Esophagus muscularis mucosa (tissue), 4 donors: ENCODE data around the gene TF.

ENCODE experiments used
- EP300 ChIP-seq: sonication (generic); formaldehyde crosslinking; IDR thresholded peaks from one replicate; pipeline ENCODE4 v1.6.1; 2017; ENCODE audit warnings: antibody characterized with exemption
- POLR2A ChIP-seq: fragments of 450-650 bp; IDR thresholded peaks from one replicate; pipeline ENCODE4 v1.6.1; 2017; ENCODE audit warnings: antibody characterized with exemption, moderate library complexity, mild to moderate bottlenecking, low read depth
- POLR2AphosphoS5 ChIP-seq, 2 donors: sonication (generic); formaldehyde crosslinking; IDR thresholded peaks; one replicate each; pipeline ENCODE4 v1.6.1; 2017; ENCODE audit warnings: antibody characterized with exemption in 2 of 2
- TF ChIP-seq, protein P1 (sequence below), 3 experiments: fragments of 200-600 bp in 2 of 3; fragments of 450-650 bp in 1 of 3; sonication (generic) in 2 of 3; IDR thresholded peaks; one replicate each; pipeline ENCODE4 v1.5.1; 2017 to 2019; ENCODE audit warnings: antibody characterized with exemption in 3 of 3, mild to moderate bottlenecking in 2 of 3, moderate library complexity in 1 of 3

DNA sequence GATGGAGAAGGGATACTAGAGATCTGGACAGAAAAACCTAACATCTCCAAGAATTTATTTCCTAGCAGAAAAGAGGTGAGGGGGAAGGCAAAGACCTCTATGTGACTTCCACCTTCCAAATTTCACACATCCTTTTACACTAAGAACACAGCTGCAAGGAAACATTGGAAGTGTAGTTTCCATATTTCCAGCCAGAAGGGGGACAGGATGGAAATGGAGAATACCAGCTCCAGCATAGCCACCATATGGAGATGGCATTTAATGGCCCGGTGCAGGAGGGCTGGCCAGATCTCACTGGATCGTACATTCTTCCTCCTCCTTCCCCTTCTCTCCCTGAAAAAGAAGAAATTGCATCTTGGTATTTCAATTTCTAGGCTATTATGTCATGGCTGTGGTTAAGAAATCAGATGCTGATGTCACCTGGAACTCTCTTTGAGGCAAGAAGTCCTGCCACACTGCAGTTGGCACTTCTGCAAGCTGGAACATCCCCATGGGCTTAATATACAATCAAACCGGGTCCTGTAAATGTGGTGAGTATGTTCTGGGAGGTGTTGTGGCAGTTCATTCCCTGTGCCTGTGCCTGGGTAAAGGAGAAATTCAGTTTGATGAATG lies 36.9 kb upstream of the TF start:
- TF ChIP-seq, protein P1, sequence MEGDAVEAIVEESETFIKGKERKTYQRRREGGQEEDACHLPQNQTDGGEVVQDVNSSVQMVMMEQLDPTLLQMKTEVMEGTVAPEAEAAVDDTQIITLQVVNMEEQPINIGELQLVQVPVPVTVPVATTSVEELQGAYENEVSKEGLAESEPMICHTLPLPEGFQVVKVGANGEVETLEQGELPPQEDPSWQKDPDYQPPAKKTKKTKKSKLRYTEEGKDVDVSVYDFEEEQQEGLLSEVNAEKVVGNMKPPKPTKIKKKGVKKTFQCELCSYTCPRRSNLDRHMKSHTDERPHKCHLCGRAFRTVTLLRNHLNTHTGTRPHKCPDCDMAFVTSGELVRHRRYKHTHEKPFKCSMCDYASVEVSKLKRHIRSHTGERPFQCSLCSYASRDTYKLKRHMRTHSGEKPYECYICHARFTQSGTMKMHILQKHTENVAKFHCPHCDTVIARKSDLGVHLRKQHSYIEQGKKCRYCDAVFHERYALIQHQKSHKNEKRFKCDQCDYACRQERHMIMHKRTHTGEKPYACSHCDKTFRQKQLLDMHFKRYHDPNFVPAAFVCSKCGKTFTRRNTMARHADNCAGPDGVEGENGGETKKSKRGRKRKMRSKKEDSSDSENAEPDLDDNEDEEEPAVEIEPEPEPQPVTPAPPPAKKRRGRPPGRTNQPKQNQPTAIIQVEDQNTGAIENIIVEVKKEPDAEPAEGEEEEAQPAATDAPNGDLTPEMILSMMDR (IDR thresholded peaks at IDR 0.05), result no peak
- TF ChIP-seq POLR2A, result no peak
- no peak for TF ChIP-seq EP300
- TF ChIP-seq POLR2AphosphoS5 (IDR thresholded peaks at IDR 0.05), result no peak
